ENCODE data around the gene RPL13.
A peak's percentile ranks its signal among the peaks of the same experiment; 100 is the strongest.

Gene RPL13

DNA sequence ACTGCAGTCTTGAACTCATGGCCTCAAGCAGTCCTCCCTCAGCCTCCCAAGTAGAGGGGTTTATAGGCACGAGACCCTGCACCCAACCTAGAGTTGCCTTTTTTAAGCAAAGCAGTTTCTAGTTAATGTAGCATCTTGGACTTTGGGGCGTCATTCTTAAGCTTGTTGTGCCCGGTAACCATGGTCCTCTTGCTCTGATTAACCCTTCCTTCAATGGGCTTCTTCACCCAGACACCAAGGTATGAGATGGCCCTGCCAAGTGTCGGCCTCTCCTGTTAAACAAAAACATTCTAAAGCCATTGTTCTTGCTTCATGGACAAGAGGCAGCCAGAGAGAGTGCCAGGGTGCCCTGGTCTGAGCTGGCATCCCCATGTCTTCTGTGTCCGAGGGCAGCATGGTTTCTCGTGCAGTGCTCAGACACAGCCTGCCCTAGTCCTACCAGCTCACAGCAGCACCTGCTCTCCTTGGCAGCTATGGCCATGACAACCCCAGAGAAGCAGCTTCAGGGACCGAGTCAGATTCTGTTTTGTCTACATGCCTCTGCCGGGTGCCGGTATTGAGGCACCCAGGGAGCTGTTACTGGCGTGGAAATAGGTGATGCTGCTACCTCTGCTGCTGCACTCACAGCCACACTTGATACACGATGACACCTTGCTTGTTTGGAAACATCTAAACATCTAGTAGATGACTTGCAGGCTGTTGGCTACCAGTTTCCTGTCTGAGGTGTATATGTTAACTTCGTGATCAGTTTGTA is 3.3 kb downstream of the RPL13 start:
- H3K27ac ChIP-seq (ENCODE audit: low read length) = no peak overlapping the region

DNA sequence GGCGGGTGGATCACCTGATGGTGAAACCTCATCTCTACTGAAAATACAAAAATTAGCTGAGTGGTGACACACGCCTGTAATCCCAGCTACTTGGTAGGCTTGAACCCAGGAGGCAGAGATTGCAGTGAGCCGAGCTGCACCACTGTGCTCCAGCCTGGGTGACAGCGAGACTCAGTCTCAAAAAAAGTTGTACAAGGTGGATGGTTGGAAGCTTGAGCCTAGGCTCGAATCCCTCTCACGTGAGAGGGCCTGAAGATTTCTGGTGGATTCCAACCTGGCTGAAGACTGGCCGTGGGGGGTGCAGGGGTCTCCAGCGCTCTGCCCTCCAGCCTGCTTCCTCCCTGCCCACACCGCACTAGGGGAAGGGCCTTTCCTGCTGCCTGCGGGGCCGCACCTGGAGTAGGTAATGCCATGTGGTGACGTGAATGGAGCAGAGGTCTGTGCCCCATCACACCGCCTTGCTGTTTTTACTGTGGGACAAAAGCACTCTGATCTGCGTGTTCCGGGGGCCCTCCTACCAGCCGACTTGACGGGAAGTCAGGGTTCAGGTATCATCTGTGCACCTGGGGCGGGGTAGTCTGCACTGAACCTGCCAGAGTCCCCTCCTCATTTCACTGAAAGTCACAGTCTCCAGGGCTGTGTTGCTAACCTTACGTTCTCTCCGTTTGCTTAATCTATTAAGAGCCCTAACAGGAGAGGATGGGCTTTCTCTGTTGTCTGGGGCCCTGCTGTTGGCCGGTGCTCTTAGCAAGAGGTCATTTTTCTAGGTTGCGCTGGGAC is 4.2 kb downstream of the RPL13 start:
- H3K4me3 ChIP-seq (ENCODE audit: low read length) = no peak overlapping the region
- no peak for TF ChIP-seq EZH2phosphoT487 (IDR thresholded peaks at IDR 0.05; ENCODE audit: low read length)
- no peak for TF ChIP-seq EZH2 (optimal IDR thresholded peaks at IDR 0.05; ENCODE audit: low read depth, low read length)
- TF ChIP-seq, protein P1, sequence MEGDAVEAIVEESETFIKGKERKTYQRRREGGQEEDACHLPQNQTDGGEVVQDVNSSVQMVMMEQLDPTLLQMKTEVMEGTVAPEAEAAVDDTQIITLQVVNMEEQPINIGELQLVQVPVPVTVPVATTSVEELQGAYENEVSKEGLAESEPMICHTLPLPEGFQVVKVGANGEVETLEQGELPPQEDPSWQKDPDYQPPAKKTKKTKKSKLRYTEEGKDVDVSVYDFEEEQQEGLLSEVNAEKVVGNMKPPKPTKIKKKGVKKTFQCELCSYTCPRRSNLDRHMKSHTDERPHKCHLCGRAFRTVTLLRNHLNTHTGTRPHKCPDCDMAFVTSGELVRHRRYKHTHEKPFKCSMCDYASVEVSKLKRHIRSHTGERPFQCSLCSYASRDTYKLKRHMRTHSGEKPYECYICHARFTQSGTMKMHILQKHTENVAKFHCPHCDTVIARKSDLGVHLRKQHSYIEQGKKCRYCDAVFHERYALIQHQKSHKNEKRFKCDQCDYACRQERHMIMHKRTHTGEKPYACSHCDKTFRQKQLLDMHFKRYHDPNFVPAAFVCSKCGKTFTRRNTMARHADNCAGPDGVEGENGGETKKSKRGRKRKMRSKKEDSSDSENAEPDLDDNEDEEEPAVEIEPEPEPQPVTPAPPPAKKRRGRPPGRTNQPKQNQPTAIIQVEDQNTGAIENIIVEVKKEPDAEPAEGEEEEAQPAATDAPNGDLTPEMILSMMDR (IDR thresholded peaks at IDR 0.05; ENCODE audit: low read length) = no peak
- H3K27me3 ChIP-seq (replicated peaks; ENCODE audit: insufficient read depth, low read length) = no peaks in the 10 kb centered on the region
- H4K20me1 ChIP-seq (ENCODE audit: insufficient read depth, low read length) = peaks cover 16% of the 10 kb centered on the region
- H3F3A ChIP-seq (ENCODE audit: insufficient read depth, low read length) = peaks cover 31% of the 10 kb centered on the region
- H3K9me3 ChIP-seq (replicated peaks; ENCODE audit: insufficient read depth, low read length) = no peaks in the 10 kb centered on the region
- no peaks in the 10 kb centered on the region for H3K36me3 ChIP-seq (replicated peaks; ENCODE audit: insufficient read depth, low read length)
- no peak overlapping the region for H3K9ac ChIP-seq (ENCODE audit: low read length)
- no peak overlapping the region for H3K4me2 ChIP-seq (ENCODE audit: low read depth, low read length)
- no peak for DNase-seq
- H2AFZ ChIP-seq (ENCODE audit: low read length) = no peak overlapping the region
- no peak overlapping the region for H3K27ac ChIP-seq (ENCODE audit: low read length)
- H3K79me2 ChIP-seq (ENCODE audit: low read length) = peaks cover 24% of the 10 kb centered on the region
- H3K4me1 ChIP-seq (ENCODE audit: low read length) = peaks cover 8% of the 10 kb centered on the region; the same call in 1 of the 2 replicates
- H3K9me2 ChIP-seq (replicated peaks; ENCODE audit: insufficient read depth, low read length) = no peaks in the 10 kb centered on the region

More for the DNA sequence above, 3.3 kb downstream of the RPL13 start:
- peaks cover 31% of the 10 kb centered on the region for H3F3A ChIP-seq (ENCODE audit: insufficient read depth, low read length)
- peaks cover 16% of the 10 kb centered on the region for H4K20me1 ChIP-seq (ENCODE audit: insufficient read depth, low read length)
- no peak overlapping the region for H2AFZ ChIP-seq (ENCODE audit: low read length)
- TF ChIP-seq, protein P1 (IDR thresholded peaks at IDR 0.05; ENCODE audit: low read length) = no peak
- no peak for TF ChIP-seq EZH2 (optimal IDR thresholded peaks at IDR 0.05; ENCODE audit: low read depth, low read length)
- TF ChIP-seq EZH2phosphoT487 (IDR thresholded peaks at IDR 0.05; ENCODE audit: low read length) = no peak
- no peaks in the 10 kb centered on the region for H3K9me2 ChIP-seq (replicated peaks; ENCODE audit: insufficient read depth, low read length)
- peaks cover 24% of the 10 kb centered on the region for H3K79me2 ChIP-seq (ENCODE audit: low read length)
- H3K27me3 ChIP-seq (replicated peaks; ENCODE audit: insufficient read depth, low read length) = no peaks in the 10 kb centered on the region
- H3K4me2 ChIP-seq (ENCODE audit: low read depth, low read length) = no peak overlapping the region
- no peak overlapping the region for H3K9ac ChIP-seq (ENCODE audit: low read length)
- H3K4me3 ChIP-seq (ENCODE audit: low read length) = no peak overlapping the region
- no peak for DNase-seq
- peaks cover 8% of the 10 kb centered on the region; the same call in 1 of the 2 replicates for H3K4me1 ChIP-seq (ENCODE audit: low read length)
- no peaks in the 10 kb centered on the region for H3K36me3 ChIP-seq (replicated peaks; ENCODE audit: insufficient read depth, low read length)
- no peaks in the 10 kb centered on the region for H3K9me3 ChIP-seq (replicated peaks; ENCODE audit: insufficient read depth, low read length)

DNA sequence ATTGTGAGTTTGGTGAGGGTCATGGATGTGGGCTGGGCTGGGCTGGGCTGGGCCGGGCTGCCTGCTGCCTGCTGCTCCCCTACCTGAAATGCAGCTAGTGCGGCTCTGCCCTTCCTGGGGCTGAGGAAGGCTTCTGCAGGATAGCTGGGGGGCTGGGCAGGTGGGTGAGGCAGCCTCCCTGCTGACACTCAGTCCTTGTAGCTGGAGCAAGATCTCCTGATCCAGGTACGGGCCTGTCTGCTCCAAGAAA is 4.7 kb downstream of the RPL13 start:
- no peaks in the 10 kb centered on the region for H3K36me3 ChIP-seq (replicated peaks; ENCODE audit: insufficient read depth, low read length)
- H3K4me3 ChIP-seq (ENCODE audit: low read length) = no peak overlapping the region
- TF ChIP-seq EZH2phosphoT487 (IDR thresholded peaks at IDR 0.05; ENCODE audit: low read length) = no peak
- no peak overlapping the region for H3K9ac ChIP-seq (ENCODE audit: low read length)
- no peaks in the 10 kb centered on the region for H3K27me3 ChIP-seq (replicated peaks; ENCODE audit: insufficient read depth, low read length)
- H3K79me2 ChIP-seq (ENCODE audit: low read length) = peaks cover 24% of the 10 kb centered on the region
- H3K9me2 ChIP-seq (replicated peaks; ENCODE audit: insufficient read depth, low read length) = no peaks in the 10 kb centered on the region
- H3K27ac ChIP-seq (ENCODE audit: low read length) = peak overlapping the region; percentile 18; the same call in 1 of the 2 replicates
- peak; percentile 16 for DNase-seq
- H2AFZ ChIP-seq (ENCODE audit: low read length) = no peak overlapping the region
- no peaks in the 10 kb centered on the region for H3K9me3 ChIP-seq (replicated peaks; ENCODE audit: insufficient read depth, low read length)
- H3K4me1 ChIP-seq (ENCODE audit: low read length) = peaks cover 8% of the 10 kb centered on the region; the same call in 1 of the 2 replicates
- H4K20me1 ChIP-seq (ENCODE audit: insufficient read depth, low read length) = peaks cover 16% of the 10 kb centered on the region
- H3K4me2 ChIP-seq (ENCODE audit: low read depth, low read length) = no peak overlapping the region
- H3F3A ChIP-seq (ENCODE audit: insufficient read depth, low read length) = peaks cover 31% of the 10 kb centered on the region

All from MM.1S (cell line).